HG03108 (cell line): ENCODE results near the gene KBTBD2.
"Not testable (repeated sequence)": the region's sequence is repeated elsewhere in the genome, so short reads cannot be mapped to it uniquely, and the experiment has no call there.

Experiments used
- ATAC-seq: cut with Tn5 transposase; IDR thresholded peaks from one replicate; pipeline ENCODE4 v1.9.1; 2021; ENCODE audit warnings: moderate library complexity; ENCODE audit not compliant: unreplicated experiment

KBTBD2 gene

DNA sequence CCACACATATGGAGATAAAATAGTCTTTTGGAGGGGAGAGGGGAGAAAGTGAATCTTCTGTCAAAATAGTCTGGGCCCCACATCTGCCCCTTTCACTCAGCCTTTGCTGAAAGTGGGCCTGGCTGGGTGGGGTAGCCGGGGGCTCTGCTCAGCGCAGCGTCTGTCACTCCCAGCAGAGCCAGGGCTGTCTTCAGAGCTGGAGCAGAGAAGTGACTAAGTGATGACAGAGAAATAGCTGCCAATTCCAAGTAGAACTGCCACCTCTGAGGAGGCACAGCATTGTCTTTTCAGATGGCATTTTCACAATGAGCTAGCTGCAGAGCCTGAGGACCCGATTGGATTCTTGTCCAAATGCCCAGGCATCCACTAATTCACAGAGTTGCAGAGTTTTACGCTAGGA, 34.5 kb downstream of the KBTBD2 start:
- not testable (repeated sequence) for ATAC-seq

DNA sequence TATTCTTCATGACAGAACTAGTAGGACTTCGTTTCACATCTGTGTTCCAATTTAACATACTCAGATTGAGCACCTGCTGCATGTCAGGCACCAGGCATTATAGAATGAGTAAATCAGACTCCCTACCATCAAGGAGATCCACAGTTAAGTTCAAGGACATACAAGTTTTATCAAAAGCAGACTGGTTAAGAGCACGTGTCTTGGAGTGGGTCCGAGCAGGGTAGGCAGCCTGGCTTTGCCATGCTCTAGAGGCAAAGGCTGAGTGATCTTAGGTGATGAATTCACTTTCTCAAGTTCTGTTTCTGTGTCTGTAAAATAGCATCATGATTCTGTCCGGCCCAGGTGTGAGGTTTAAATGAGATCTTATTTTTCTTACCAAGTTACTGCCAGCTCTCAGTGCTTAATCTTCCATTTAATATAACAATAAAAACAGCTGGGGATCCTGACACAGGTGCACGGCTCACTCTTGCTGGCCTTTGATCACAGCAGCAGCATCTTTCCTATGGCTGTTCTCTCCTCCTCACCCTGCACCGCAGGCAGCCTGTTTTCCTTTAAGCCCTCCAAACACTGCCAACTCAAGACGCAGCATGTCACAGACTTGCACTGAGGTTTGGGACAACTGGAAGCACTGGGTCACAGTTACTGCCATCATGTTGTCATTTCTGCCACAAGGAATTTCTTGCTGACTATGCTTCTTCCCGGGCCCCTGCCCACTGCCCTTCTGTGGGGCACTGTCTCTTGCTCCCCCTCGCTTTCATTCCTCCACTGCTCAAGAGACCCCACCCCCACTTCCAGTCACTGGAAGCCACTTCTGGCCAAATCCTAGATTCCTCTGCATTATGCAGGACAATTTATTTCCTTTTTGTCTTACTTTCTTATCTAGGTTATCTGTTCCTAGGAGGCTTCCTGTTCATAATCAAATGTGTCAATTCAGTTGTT, 35.5 kb downstream of the KBTBD2 start:
- not testable (repeated sequence) for ATAC-seq

DNA sequence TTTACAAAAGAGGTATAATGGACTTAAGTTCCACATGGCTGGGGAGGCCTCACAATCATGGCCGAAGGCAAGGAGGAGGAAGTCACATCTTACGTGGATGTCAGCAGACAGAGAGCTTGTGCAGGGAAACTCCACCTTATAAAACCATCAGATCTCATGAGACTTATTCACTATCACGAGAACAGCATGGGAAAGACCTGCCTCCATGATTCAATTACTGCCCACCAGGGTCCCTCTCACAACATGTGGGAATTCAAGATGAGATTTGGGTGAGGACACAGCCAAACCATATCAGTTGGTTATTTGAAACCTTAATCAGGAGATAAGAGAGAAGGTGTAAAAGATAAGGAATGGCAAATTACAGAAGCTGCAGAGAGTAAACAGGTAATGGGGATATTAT, 40.9 kb downstream of the KBTBD2 start:
- not testable (repeated sequence) for ATAC-seq

DNA sequence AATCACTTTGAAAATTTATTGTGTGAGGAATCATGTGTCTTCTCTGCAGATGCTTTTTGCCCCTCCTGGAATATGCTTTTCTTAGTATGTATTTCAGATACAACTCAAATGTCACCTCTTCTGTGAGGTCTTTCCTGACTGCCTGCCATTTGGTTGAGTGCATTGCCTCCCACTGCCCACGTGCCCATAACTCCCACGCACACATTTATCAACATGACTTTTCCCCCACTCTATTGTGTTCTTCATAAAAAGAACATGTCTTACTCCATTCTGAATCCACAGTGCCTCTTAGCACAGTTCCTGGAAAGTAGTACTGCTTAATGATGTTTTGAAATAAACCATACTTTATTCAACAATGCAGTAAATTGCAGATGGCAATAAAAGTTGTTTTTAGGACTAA, 42.9 kb downstream of the KBTBD2 start:
- ATAC-seq: not testable (repeated sequence)

DNA sequence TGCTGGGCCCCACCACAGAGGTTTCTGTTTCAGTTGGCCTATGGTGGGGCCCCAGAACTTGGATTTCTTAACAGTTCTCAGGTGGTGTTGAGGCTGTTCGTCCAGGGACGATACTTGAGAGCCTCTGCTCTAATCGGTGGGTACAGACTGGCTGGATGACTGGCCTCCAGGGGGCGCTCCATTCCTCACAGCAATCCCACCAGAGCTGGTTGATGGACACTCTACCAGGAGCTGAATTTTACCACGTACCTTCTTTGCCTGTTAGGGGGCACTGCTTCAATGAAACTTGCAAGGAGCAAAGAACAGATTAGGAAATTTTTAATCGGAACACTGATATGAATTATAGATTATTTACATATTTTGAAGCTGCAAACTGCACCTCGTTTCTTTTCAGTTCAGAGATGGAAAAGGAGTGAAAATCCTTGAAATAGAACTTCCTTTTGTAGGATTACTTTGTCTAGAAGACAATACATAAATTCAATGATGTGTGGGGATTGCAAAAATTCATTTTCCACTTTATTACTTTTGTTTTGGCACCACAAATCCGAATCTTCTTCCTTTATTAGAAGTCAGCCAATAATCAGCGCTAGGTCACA, 44.8 kb downstream of the KBTBD2 start:
- ATAC-seq: peak; percentile 99

DNA sequence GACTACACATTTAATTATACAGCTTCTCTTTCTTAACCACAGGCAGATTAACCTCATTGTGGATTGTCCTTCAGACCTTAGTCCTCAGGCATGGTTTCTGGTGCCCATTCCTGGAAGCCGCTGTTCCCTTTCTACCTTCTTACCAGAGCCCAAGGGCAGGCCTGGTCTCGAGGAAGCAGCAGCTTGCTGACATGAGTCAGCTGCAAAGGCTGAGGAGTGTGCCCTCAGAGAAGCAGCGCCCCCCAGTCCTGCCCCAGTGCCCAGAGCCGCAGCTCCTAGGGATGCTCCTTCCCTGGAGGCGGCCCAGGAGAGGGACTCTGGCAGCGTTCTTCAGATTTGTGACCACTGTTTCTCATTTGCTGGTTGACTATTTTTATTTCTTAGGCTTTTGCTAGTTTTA, 46.8 kb downstream of the KBTBD2 start:
- not testable (repeated sequence) for ATAC-seq

DNA sequence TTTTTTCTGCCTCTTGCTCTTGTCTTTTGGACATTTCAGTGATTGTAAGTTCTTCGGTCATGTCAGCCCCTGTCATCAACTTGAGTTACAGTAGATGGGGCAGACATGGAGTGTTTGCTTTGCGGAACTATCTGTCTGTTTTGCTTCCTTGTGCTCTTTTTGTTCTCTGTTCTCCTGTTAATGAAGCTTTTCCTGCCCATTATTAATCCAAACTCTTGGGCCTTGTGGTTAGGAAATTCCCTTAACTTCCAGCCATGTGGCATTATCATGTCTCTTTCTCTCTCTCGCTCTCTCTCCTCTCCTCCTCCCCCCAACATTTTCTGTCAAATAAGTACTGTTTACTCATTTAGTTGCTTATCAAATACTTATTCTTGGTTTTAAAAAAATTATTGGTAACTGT, 47.8 kb downstream of the KBTBD2 start:
- not testable (repeated sequence) for ATAC-seq

DNA sequence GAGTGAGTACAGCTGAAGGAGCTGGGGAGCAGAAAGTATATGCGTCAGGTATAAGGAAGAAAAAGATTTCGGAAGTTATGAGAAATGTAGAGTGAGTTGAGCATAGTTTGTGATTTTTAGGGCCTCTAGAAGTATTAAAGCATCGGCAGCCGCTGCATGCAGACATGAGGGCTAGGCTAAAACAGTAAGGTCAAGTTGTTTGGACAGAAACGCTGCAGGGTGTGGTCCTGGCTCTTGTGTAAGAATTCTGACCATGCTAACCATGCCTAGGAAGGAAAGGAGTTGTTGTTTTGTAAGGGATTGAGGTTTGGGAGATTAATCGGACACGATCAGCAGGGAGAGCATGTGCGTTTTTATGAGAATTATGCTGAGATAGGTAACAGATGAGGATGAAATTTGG, 51.7 kb downstream of the KBTBD2 start:
- not testable (repeated sequence) for ATAC-seq

DNA sequence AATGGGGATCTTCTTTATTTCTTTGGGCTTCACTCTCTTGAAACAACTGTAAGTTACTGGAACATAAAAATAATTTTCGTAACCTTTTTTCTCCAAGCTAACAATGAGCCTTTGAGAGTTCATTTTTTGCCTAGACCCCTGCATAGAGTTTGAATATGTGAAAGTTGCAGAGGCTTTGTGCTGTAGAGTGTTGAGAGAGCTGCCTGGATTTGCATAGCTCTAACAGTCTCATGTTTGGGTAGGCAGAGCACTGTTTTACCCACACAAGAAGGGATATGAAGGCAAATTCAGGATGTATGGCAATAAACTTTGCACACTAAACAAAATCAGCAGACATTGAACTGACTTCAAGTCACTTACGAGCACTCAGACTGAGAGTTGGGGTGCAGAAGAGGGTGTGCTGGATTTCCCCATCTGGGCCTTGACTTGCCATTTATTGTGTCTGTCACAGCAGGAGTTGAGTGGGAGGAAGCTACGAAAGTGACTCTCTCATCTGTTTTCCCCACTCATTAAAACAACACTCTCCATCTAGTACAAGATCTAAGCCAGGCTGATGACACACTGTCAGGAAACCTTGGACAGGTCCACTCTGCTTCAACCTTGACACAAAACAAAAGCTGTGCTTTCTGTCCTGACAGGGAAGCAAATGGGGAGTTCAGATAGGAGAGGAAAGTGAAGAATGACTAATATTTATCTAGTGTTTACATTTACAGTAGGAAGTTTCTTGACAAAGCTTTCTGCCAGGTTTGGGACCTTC, 62.4 kb downstream of the KBTBD2 start:
- not testable (repeated sequence) for ATAC-seq
